GM10248 (cell line): ENCODE results near the gene NOXO1.

ENCODE experiments used
- CTCF ChIA-PET: fragments of 300-600 bp; sonication (Branson Sonifier 250); formaldehyde crosslinking; extraction: SDS; loops from one replicate; lab custom pipeline; 2021; ENCODE audit warnings: antibody characterized with exemption; lab: Yijun Ruan, JAX
- POLR2A ChIA-PET: fragments of 350-650 bp; sonication (Branson Sonifier 250); formaldehyde crosslinking; extraction: SDS; loops from one replicate; lab custom pipeline; 2020; ENCODE audit warnings: antibody characterized with exemption; lab: Yijun Ruan, JAX
- DNase-seq: peaks from one replicate; pipeline ENCODE4 v3.0.0; 2012; ENCODE audit errors: extremely low spot score
- TF ChIP-seq, protein P1 (sequence below): IDR thresholded peaks from 2 replicates; pipeline ENCODE4 v1.5.1; 2012; ENCODE audit warnings: mild to moderate bottlenecking, low read depth; ENCODE audit errors: extremely low read depth, missing control alignments, control extremely low read depth

NOXO1 gene

DNA sequence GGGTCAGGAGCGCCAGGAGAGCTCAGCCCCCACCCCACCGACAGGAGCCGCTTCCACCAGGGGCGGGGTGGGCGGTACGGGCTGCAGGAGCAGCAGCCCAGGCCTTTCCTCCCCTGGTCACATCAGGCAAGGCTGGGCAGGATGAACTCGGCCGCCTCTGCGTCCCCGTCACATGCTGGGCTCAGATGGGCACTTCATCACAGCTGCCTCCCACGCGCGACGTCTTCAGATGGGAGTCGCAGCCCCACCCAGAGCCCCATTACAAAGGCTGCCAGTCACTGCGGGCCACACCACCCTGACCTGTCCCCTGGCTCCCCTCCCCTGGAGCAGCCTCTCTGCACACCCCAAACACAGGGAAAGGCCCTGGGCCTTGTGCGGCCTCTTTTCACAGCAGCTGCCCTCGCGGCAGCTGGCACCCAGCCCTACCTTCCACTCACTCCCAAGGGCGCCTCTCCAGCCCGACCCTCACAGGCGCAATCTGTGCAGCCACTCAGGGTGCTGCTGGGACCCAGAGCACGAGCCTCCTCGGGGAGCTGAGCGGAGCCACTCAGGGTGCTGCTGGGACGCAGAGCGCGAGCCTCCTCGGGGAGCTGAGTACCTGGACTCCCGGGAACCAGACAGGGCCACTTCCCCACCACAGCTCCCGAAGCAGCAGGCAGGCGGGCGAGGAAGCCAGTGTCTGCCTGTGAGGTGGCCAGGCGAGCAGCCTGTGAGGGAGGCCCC lies 23.7 kb upstream of the NOXO1 start:
- ChIA-PET POLR2A (interaction anchor here (1.8 kb wide), 1 partner anchor 150 kb away, joined by 12 read pairs; the partner anchor contains the start of gene TRAF7), CTCF (interaction anchor here (0.9 to 6.2 kb wide), 15 partner anchors 8 to 482 kb away, joined by 3 to 63 read pairs (median 12); partner anchors contain the start of genes GFER, PKD1, RAB26 and SYNGR3)
- DNase-seq = no peak
- TF ChIP-seq, protein P1, sequence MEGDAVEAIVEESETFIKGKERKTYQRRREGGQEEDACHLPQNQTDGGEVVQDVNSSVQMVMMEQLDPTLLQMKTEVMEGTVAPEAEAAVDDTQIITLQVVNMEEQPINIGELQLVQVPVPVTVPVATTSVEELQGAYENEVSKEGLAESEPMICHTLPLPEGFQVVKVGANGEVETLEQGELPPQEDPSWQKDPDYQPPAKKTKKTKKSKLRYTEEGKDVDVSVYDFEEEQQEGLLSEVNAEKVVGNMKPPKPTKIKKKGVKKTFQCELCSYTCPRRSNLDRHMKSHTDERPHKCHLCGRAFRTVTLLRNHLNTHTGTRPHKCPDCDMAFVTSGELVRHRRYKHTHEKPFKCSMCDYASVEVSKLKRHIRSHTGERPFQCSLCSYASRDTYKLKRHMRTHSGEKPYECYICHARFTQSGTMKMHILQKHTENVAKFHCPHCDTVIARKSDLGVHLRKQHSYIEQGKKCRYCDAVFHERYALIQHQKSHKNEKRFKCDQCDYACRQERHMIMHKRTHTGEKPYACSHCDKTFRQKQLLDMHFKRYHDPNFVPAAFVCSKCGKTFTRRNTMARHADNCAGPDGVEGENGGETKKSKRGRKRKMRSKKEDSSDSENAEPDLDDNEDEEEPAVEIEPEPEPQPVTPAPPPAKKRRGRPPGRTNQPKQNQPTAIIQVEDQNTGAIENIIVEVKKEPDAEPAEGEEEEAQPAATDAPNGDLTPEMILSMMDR = no peak

DNA sequence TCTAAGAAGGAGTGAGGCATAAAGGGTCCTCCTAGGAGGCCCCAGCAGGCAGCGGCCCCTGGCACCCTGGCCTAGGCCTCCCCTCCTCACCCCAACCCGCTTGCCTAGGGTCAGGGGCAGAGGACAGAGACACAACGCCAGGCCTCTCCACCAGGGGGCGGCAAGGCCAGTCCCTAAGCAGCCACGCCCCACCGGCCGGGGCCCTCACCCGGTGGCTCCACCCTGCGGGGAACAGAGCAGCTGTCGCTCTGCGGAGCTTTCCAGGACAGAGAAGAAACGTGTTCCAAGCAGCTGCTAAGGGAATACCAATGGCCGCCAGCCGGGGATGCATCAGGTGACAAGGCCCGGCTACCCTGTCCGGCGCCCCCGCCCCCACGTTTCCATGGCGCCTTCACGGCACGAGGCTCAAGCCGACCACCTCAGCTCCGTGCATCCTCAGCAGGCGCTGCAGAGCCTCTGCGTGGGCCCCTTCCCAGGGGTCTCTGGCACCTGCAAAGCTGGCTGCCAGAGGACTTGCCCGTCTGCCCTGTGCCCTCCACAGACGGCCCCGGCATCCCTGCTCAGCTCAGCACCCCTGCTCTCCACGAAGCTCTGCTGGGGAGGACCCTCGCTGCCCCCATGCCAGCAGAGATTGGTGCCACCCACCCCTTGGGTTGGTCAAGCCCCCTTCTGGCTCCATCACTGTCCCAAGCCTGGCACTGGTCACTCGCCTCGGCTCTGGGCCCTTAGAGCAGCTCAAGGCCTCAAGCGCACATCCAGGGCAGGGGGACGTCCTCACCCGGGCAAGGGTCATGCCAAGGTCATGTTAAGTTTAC lies 22.8 kb upstream of the NOXO1 start:
- ChIA-PET CTCF (interaction anchor here (0.6 to 6.2 kb wide), 29 partner anchors 9 to 483 kb away, joined by 3 to 63 read pairs (median 5); partner anchors contain the start of genes ECI1, GFER, NOXO1 and NTHL1), POLR2A (interaction anchor here (1.1 to 1.8 kb wide), 2 partner anchors 39 to 151 kb away, joined by 5 to 12 read pairs; partner anchors contain the start of genes RPS2 and TRAF7)

DNA sequence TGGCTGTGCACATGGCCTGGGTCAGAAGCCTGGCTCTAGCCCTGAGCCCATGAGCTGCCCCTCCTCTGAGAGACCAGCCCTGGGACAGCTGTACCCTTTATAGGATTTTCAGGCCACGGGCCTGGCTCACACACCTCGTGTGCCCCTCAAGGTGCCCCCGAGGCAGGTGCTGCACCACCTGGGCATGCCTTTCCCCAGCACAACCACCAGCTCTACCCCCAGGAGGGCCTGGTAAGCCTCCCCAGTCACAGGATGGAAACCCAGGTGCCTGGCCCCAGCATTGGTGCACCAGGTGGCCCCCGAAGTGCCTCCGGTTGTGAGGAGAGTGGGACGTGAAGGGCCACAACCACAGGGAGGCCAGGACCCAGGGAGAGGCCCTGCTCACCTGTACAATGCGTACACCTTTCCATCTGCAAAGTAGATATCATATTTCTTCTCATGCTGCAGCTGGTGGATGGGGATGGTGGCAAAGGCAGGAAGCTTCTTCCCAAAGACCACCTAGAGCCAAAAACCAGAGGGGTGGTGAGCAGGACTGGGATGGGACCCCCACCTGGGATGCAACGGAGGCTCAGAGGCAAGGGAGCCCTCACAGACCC lies 22.1 kb upstream of the NOXO1 start:
- ChIA-PET CTCF (interaction anchor here (0.9 to 6.2 kb wide), 23 partner anchors 10 to 249 kb away, joined by 3 to 63 read pairs (median 5); partner anchors contain the start of genes ECI1, GFER, NOXO1 and PKD1), POLR2A (interaction anchor here (1.1 to 1.8 kb wide), 2 partner anchors 38 to 152 kb away, joined by 5 to 12 read pairs; partner anchors contain the start of genes RPS2 and TRAF7)
- no peak for DNase-seq
- TF ChIP-seq, protein P1 = no peak

More for the DNA sequence above, 22.8 kb upstream of the NOXO1 start:
- TF ChIP-seq, protein P1 = peak; percentile 90
- peak; percentile 93 for DNase-seq

DNA sequence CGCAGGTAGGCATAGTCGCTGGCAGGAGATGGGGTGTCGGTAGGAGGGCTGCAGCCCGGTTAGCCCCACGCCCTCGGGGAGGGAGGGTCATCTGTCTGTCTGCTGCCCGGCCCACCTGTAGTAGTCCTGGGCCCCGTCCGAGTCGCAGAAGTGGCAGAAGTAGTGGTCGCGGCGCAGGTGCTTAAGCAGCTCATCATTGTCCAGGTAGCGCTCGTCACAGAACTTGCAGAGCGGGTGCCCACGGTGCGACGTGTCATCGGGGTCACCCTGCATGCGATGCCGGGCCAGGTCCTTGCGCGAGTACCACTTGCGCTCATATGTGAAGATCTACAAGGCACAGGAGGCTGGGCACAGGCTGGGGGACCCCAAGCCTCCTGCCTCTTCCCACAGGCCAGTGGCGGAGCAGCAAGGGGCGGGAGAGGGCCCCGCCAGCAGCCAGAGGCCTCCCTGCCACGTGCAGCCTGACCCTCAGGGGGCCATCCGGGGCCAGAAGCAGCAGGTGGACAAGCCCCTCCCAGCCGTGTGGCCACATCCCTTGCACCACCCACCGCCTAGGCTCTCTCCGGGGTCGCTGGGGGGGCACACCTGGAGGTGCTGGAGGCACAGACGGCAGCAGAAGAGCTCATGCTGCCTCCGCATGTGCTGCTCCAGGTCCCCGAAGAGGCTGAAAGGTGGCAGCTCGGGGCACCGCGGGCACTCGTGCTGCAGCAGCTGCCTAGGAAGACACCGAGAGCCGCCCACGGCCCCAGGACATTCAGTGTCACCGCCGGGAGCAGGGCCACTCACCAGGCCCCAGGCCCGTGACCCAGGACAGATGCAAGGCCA lies 21.3 kb upstream of the NOXO1 start:
- ChIA-PET POLR2A (interaction anchor here (1.8 to 3.2 kb wide), 2 partner anchors 152 to 153 kb away, joined by 8 to 12 read pairs; partner anchors contain the start of gene TRAF7), CTCF (interaction anchor here (1.0 to 6.2 kb wide), 20 partner anchors 10 to 250 kb away, joined by 3 to 63 read pairs (median 8); partner anchors contain the start of genes ECI1, GFER, NOXO1 and PKD1)
- TF ChIP-seq, protein P1 = no peak
- DNase-seq = no peak

DNA sequence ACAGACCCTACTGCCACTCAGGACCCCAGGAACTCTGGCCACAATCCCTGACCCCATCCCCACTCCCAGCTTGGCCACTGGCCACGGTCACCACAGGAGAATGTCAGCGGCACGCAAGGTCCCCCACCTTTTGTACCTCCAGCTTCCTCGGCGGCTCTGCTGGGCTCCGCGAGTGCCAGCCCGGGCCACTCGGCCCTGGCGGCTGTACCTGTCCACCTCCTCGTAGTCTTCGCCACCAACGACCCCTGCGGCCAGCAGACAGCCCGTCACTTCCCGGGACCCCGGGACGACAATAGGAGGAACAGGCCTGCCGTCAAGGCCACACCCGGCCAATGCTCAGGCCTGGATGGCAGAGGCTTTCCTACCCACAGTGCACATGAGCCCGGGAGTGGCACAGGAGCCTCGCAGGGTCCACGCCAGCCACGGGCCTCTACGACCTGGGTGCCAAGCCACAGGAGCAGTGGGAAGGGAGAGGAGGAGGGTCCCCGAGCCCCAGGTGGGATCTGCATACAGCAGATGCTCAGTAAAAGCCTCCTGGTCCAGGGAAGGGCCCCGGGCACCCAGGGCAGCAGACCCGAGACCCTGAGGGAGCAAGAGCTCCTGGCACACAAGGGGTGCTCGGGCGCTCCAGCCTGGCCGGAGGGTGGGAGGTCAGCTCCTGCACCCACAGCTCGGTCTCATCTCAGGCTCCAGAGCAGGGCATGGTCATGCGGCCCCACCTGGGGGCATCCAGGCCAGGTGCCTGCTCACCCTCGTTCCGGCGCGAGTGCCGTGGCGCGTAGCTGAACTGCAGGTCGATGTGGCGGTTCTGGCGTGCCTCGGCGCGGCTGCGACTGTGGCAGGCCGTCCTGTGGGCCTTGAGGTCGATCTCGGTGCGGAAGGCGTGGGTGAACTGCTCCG lies 20.4 kb upstream of the NOXO1 start:
- POLR2A ChIA-PET = interaction anchor here (3.2 kb wide), 1 partner anchor 153 kb away, joined by 8 read pairs; the partner anchor contains the start of gene TRAF7
- DNase-seq = no peak
- CTCF ChIA-PET = interaction anchor here (1.3 to 6.2 kb wide), 7 partner anchors 9 to 151 kb away, joined by 3 to 63 read pairs (median 18); partner anchors contain the start of genes SYNGR3 and TRAF7
- TF ChIP-seq, protein P1 = no peak
